ENCODE data around the gene SLC22A23. TPM values are rescaled to one million over a fixed set of nuclear protein-coding genes. Genes with fewer than 3 reads are reported as not detected.
A peak's percentile ranks its signal among the peaks of the same experiment; 100 is the strongest.

Gene SLC22A23
- total and polyA plus RNA-seq, 2 of the 4 experiments (the other 2 are of a cell fraction): 0.72 to 1.6 TPM

- no peak overlapping the region for H4K8ac ChIP-seq (ENCODE audit: low read depth in 2 of 2, low read length in 2 of 2)
- H3K9ac ChIP-seq (ENCODE audit: low read depth, low read length): no peak overlapping the region
- H3K4me2 ChIP-seq (ENCODE audit: low read depth, low read length): no peak overlapping the region
- TF ChIP-seq NFE2L2 (IDR thresholded peaks at IDR 0.05; ENCODE audit: low read depth, low read length) (no peak), POLR2A (IDR thresholded peaks at IDR 0.05; ENCODE audit: low read depth, low read length) (no peak), RCOR1 (IDR thresholded peaks at IDR 0.05; ENCODE audit: insufficient replicate concordance, low read length) (no peak), USF2 (IDR thresholded peaks at IDR 0.05; ENCODE audit: low read depth, low read length) (no peak), CTCF (conservative IDR thresholded peaks at IDR 0.05; ENCODE audit: low read depth, low read length) (no peak), RAD21 (IDR thresholded peaks at IDR 0.05; ENCODE audit: low read length) (no peak), ELK1 (IDR thresholded peaks at IDR 0.05; ENCODE audit: borderline replicate concordance, low read depth, low read length) (no peak), MXI1 (IDR thresholded peaks at IDR 0.05; ENCODE audit: borderline replicate concordance, low read depth, low read length) (no peak), BHLHE40 (IDR thresholded peaks at IDR 0.05; ENCODE audit: low read depth, low read length) (no peak)
- no peak overlapping the region for H3K27ac ChIP-seq (ENCODE audit: insufficient read depth, low read length)
- BruUV-seq (replicated peaks): no TSS peak
- no peak overlapping the region for H3K56ac ChIP-seq (ENCODE audit: extremely low read depth, insufficient read depth, low read length)
- dilution Hi-C loops (cut with HindIII; ENCODE audit: low sequenced_read_pairs, unreplicated experiment): no loop called here
- H3K36me3 ChIP-seq (ENCODE audit: control insufficient read depth, insufficient read depth, low read length): no peaks in the 10 kb centered on the region
- DNase-seq (no peak), ATAC-seq (ENCODE audit: low read depth) (no peak)
- no CpG with 5 or more reads among the region's 5 CpGs for WGBS, 2 experiments (ENCODE audit: extremely low coverage in 2 of 2, insufficient read length in 1 of 2)
- no peak overlapping the region for H3K14ac ChIP-seq (replicated peaks; ENCODE audit: low read depth, low read length)
- peaks cover 13% of the 10 kb centered on the region for H3K4me1 ChIP-seq (ENCODE audit: control insufficient read depth, insufficient read depth, low read length)
- in situ Hi-C loops (cut with MboI; ENCODE audit: low sequenced_read_pairs): no loop called here
- peaks cover 10% of the 10 kb centered on the region for H3K9me1 ChIP-seq (ENCODE audit: insufficient read depth, low read length)
- no peak overlapping the region for H2BK5ac ChIP-seq (ENCODE audit: low read depth, low read length, poor library complexity, severe bottlenecking)
- H2BK15ac ChIP-seq (ENCODE audit: low read depth, low read length): no peak overlapping the region
- H4K20me1 ChIP-seq (ENCODE audit: insufficient read depth, low read length): no peaks in the 10 kb centered on the region
- no peak overlapping the region for H3K23ac ChIP-seq (ENCODE audit: low read depth, low read length)
- no peak overlapping the region for H4K5ac ChIP-seq (ENCODE audit: low read depth, low read length)
- H3K27me3 ChIP-seq (ENCODE audit: control insufficient read depth, insufficient read depth, low read length): 0 out of 2 replicates have a peak, but pooled peaks cover 2% of the 10 kb centered on the region
- peak overlapping the region; percentile 33 for H2AK9ac ChIP-seq (replicated peaks; ENCODE audit: low read depth, low read length, poor library complexity)
- H2AFZ ChIP-seq (replicated peaks; ENCODE audit: low read length, poor library complexity): no peak overlapping the region
- no peak overlapping the region for H3K4me3 ChIP-seq (ENCODE audit: insufficient read depth, low read depth, low read length)
- no peaks in the 10 kb centered on the region for H3K79me1 ChIP-seq (ENCODE audit: low read depth in 1 of 2, low read length in 2 of 2)
- peak overlapping the region; percentile 36; the same call in 1 of the 2 replicates for H2AK5ac ChIP-seq (ENCODE audit: low read depth, low read length)
- peak overlapping the region; percentile 33; the same call in 1 of the 2 replicates for H2BK20ac ChIP-seq (ENCODE audit: low read depth, low read length)
- H3K18ac ChIP-seq (ENCODE audit: low read depth, low read length): no peak overlapping the region
- ChIA-PET POLR2A (ENCODE audit: unreplicated experiment) (no interaction called here), CTCF (interaction anchor here (0.5 kb wide), 1 partner anchor 442 kb away, joined by 3 read pairs; no protein-coding TSS in a partner anchor)
- 0 out of 2 replicates have a peak overlapping the region, but pooled peaks have one; percentile 7 for H4K91ac ChIP-seq (ENCODE audit: insufficient read depth, low read depth, low read length)
- peaks cover 3% of the 10 kb centered on the region; the same call in 1 of the 2 replicates for H3K9me3 ChIP-seq (ENCODE audit: control insufficient read depth, insufficient read depth, low read length)
- no peak overlapping the region; the same call in 1 of the 2 replicates for H2BK120ac ChIP-seq (ENCODE audit: low read depth, low read length)
- no peak overlapping the region for H3K4ac ChIP-seq (ENCODE audit: low read depth, low read length)
- intact Hi-C loops (cut with micrococcal nuclease): no loop called here
Observed at GRCh38 chr6:3245216-3245615, 211.6 kb downstream of the SLC22A23 start.
